NCI-H460 (cell line): ENCODE data around the gene DGCR2. TPM values are rescaled to one million over a fixed set of nuclear protein-coding genes. Genes with fewer than 3 reads are reported as not detected.

ENCODE experiments used
- DNase-seq: peaks from one replicate; pipeline ENCODE4 v3.0.0-alpha.2; 2016; ENCODE audit warnings: low read depth; ENCODE audit errors: extremely low read depth
- total RNA-seq: library from RNA; depleted of rRNA; stranded (reverse); fragments of >200 nt; shearing (Covaris generic); gene quantifications from 2 replicates; pipeline ENCODE4 v1.2.3, GENCODE V29; 2014

Gene DGCR2
- total RNA-seq, 1 experiment from 2014 or later = 15.0 TPM

- no peak for DNase-seq
These were observed 75.2 kb downstream of the DGCR2 start for GRCh38 chr22:19046719-19047609.

GRCh38 chr22:19046287-19046686 lies 75.9 kb downstream of the DGCR2 start:
- no peak for DNase-seq

DNA sequence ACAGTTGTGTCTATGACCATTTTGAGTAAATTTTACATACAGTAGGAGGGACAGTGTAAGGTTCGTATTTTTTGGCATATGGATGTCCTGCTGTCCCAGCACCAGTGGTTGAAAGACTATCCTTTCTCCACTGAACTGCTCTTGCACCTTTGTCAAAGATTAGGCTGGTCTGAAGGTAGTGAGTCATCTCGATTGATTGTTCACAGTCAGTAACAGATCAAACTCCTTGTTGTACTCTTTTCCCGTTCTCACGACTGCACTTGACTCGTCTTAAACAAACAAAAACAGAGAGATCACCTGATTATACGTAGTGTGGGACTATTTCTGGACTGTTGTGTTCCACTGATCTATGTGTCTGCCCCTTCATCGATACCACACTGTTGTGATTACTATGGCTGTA lies 77.1 kb downstream of the DGCR2 start:
- no peak for DNase-seq

- no peak for DNase-seq
These were observed 77.8 kb downstream of the DGCR2 start for GRCh38 chr22:19044381-19044780.

GRCh38 chr22:19043121-19044085 lies 78.8 kb downstream of the DGCR2 start:
- DNase-seq = no peak

DNA sequence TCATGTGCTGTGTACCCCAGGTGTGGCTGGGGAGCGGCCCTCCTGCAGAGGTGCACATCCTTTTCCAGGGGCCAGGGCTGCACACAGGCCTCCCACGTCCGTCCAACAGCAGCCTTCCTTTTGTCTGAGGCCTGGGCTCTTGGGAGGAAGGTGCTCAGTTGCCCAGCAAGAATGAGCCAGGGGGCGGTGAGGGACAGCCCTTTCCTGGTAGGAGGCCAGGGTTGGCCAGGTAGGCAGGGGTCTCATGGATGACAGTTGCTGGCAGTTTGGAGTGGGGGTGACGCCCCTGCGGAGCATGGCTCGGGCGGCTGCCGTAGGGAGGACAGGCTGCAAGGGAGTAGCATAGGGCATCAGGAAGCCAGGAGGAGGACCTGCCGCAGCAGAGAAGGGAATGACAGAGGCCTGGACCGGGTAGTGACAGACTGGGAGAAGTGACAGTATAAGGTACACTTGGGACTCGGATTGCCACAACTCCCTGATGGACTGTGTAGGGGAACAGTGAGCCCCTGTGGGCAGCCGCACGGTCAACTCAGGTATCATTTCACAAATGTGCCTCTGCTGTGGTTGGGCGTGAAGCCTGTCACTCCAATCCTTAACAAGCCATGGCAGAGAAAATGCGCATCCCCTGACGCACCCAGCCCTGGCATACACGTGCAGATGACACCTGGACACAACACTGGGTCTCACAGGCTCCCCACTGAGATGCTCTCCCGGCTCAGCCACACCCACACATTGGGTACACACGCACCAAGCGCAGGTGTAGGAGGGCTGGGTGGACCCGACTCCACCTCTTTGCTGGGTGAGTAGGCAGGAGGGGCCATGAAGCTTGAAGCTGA lies 79.7 kb downstream of the DGCR2 start:
- no peak for DNase-seq

GRCh38 chr22:19041704-19042074 lies 80.5 kb downstream of the DGCR2 start:
- DNase-seq = no peak

DNA sequence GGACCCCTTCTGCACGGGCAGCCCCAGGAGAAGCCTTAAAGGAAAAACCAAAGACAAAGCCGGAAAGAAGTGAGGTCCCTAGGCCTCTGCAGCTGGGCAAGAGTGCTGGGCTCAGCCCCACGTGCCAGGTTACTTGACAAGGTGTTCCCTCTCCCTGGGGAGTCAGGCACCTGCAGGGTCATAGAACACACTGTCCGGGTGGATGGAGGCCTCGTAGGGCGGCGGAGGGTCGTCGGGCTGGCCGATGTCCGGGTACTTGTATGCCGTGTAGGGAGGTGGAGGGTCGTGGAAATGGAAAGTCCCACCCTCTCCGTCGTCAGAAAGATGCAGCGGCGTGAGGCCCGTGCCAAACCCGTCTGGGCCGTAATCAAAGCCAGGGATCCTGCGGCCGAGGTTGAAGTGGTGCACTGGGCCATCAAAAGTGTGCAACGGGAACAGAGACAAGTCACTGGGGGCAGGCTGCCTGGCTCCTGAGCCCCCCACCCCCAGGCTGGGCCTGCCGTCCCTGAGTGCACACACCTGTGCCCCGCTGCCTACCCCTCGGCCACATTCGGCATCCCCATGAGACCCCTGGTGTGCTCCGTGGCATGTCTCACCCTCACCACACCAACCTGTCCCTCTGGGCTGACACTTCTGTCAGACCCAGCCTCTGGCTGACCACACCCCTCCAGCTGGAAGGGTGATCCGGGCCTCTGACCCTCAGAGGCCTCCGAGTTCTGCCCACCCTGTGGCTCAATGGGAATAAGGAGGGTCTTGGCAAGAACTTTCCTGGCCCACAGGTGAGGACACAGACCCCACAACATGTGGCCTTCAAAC lies 81.1 kb downstream of the DGCR2 start:
- no peak for DNase-seq

GRCh38 chr22:19040391-19040861 lies 81.8 kb downstream of the DGCR2 start:
- DNase-seq = no peak

DNA sequence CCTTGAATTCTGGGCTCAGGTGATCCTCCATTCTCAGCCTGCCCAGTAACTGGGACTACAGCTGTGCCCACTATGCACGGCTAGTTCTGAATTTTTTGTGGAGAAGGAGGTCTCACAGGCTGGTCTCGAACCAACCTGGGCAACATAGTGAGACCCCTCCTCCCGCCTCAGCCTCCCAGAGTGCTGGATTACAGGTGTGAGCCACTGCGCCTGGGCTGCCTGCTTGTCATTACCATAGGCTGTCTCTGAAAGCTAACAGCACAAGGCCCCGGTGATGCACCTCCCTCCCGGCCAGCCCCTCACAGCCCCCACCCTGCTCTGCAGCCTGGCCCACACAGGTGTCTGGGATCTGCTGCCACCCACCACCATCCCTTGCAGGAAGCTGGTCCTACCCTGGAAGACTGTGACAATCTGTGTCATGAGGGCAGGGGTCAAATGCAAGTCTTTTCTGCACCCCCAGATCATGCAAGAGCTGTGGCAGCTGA lies 82.4 kb downstream of the DGCR2 start:
- DNase-seq = no peak

DNA sequence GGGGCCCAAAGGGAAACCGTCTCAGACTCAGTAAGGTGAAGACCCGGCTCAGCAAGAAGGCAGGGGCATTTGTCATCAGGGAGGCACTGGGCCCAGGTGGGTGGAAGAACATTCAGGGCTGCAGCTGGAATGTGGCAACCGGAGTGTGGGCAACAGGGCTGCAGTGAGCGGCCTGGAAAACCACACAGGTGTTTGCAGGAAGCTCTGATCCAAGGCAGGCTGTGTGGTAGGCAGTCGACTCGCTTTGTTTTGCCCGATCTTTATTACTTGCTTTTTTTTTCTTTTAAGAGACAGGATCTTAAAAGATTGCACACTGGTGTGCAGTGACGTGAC lies 82.8 kb downstream of the DGCR2 start:
- DNase-seq = no peak

GRCh38 chr22:19038728-19039447 lies 83.3 kb downstream of the DGCR2 start:
- DNase-seq = no peak

DNA sequence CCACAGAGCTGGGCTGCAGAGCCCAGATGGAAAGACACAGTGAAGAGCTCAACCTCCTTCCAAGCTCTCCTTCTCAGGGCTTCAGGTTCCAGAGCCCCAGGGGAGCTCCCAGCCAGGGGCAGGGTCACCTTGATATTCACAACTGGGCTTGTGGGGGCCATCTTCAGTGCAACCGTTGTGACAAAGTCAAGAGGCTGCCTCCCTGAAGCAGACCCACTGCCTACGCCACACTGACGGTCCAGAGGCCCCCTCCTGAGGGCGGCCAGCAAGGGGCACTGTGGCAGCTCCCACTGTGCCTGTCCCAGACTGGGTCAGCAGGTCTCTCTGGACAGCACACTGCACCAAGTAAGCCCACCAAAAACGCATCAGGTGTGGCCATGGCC lies 84.1 kb downstream of the DGCR2 start:
- no peak for DNase-seq

DNA sequence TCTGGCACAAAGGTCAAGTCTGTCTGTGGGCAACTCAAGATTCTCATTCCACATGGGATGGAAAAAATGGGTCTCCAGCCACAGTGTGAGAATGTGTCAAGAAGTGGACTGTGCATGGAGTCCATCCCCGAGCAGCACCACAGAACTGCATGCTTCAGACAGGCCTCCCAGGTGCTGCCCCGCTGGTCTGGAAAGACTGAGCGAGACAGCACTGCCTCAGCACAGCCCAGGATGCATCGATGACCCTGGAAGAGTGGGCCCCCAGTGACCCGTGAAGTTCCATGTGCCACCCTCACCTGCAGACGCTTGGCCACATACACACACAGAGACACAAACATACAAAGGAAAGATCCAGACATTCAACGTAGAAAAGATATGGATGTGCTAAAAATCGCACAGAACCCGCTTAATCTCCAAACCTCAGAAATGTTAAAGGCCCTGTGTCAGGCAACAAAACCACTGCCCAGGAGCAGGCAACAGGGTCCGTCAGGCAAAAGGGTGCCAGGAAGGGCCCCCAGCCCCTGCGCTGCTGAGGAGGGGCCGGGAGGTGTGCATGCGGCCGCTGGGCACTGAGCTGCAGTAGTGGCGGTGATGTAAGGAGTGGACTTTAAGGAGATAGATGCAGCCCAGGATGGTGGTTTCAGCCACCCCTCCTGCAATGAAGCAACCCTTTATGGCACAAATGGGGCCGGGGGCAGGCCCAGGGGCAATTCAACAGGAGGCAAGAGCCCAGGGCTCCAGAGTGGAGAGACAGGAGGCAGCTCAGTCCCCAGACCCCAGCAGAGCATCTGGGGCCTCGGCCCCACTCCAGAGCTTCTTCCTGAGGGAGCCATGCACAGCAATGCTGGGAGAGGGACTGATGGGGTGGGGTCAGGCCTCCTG lies 84.7 kb downstream of the DGCR2 start:
- no peak for DNase-seq

DNA sequence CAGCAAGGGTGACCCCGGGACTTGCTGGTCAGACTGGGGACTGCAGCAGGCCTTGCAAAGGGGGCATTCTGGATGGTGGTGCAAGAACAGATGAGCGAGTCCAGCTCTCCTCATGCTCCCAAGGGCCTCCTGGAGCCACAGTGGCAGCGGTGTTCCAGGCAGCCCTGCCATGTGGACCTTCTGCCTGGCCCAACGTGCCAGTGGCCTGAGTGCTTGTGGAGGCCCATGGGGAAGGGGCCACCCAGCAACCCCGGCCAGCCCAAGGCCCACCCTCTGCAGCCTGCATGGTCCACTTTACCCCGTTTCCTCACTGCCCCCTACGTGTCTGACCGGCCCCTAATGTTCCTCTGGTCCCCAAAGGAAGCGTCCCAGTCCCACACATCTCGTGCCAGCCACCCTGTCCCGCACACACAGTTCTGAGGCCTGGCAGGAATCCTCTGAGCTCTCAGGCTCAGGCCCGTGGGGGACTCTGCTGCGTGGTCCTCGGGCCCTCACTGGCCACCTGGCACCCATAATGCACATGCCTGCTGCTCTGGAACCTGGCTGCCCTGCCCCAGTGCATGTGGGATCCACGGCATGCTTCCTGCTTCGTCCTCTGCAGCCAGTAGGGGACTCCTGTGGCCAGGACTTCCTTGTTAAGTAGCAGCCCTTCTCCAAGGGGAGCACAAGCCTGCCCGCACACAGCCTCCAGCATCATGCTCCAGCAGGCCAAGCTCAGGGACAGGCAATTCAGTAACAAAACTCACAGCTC lies 85.5 kb downstream of the DGCR2 start:
- no peak for DNase-seq

- DNase-seq = no peak
These were observed 86.0 kb downstream of the DGCR2 start for GRCh38 chr22:19036229-19036522.

DNA sequence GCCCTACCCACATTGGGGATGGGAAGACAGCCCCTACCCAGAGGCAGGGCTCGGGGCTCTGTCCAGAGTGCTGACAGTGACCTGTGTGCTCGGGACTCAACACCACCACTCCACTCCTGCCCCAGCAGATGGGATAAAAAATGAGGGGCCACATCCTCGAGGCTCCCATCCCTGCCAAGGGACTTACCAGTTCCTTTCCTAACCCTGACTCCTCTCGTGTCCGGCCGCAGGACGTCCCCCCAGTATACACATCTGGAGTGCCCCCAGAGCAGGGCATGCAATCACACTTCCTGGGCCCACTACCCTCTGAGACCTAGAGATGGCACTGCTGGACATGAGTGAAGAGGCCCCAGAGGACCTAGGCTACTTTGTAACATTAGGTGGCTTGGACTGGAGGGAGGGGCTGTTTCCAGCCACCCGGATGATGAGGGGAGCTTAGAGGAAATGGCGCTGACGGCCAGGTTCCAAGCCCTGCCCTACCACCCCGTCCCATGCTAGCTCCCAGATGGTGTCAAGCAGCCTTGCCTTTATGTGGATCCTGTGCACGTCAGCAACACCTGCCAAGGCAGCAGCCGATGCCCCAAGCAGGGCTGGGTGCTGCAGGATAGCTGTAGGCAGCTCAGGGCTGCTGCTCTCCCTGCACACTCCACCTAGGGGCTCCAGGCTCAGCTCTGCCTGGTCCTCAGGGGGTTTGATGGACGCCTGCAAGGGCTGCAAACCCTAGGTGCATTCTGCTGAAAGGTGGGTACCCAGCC lies 86.6 kb downstream of the DGCR2 start:
- no peak for DNase-seq
